Measurements from ENCODE around the gene HES7. TPM values are rescaled to one million over a fixed set of nuclear protein-coding genes. Genes with fewer than 3 reads are reported as not detected.

The HES7 gene
- total and polyA plus RNA-seq, 5 donors: 0.25 to 0.76 (median 0.72) TPM

GRCh38 chr17:8126491-8127066 is 2.7 kb upstream of the HES7 start:
- Histone ChIP-seq H3K4me1 (ENCODE audit: control insufficient read depth, insufficient read depth, low read length) (peaks cover 5% of the 10 kb centered on the region), H3K9me3 (ENCODE audit: control insufficient read depth, low read length) (no peaks in the 10 kb centered on the region), H3K4me3 (ENCODE audit: low read length) (peak overlapping the region; percentile 94), H3K27me3 (ENCODE audit: control insufficient read depth, insufficient read depth) (no peaks in the 10 kb centered on the region), H3K27ac (ENCODE audit: low read length) (peak overlapping the region; percentile 69)
- intact Hi-C loops (cut with DNase I): loop anchor here (10.0 kb wide), 3 partner anchors 48 to 98 kb away; partner anchors contain the start of gene TMEM107 (in 1 of the 4)
- WGBS: under 1% methylated on average over 44 of the region's 45 CpGs
- ATAC-seq (peak; percentile 43 to 66), DNase-seq (peak in 2 of 3 donors; percentile 74 to 77)

GRCh38 chr17:8125947-8126490 is 2.1 kb upstream of the HES7 start:
- Histone ChIP-seq H3K4me1 (ENCODE audit: control insufficient read depth, insufficient read depth, low read length) (peaks cover 5% of the 10 kb centered on the region), H3K27me3 (ENCODE audit: control insufficient read depth, insufficient read depth) (no peaks in the 10 kb centered on the region), H3K4me3 (ENCODE audit: low read length) (peak overlapping the region; percentile 94), H3K9me3 (ENCODE audit: control insufficient read depth, low read length) (no peaks in the 10 kb centered on the region), H3K27ac (ENCODE audit: low read length) (peak overlapping the region; percentile 32)
- WGBS: under 1% methylated on average over 35 of the region's 35 CpGs
- ATAC-seq (peak in 1 of 2 donors; percentile 2), DNase-seq (peak in 1 of 3 donors; percentile 77)
- intact Hi-C loops (cut with DNase I): loop anchor here (2.0 to 10.0 kb wide), 4 partner anchors 49 to 99 kb away; partner anchors contain the start of gene TMEM107 (in 1 of the 4)

- 1% methylated on average over 40 of the region's 40 CpGs for WGBS
- Histone ChIP-seq H3K27ac (ENCODE audit: low read length) (no peak overlapping the region), H3K9me3 (ENCODE audit: control insufficient read depth, low read length) (no peaks in the 10 kb centered on the region), H3K4me3 (ENCODE audit: low read length) (peak overlapping the region; percentile 94), H3K27me3 (ENCODE audit: control insufficient read depth, insufficient read depth) (no peaks in the 10 kb centered on the region), H3K4me1 (ENCODE audit: control insufficient read depth, insufficient read depth, low read length) (peaks cover 5% of the 10 kb centered on the region)
- ATAC-seq (peak; percentile 49 to 54), DNase-seq (peak; percentile 66 to 88 (median 87))
- intact Hi-C loops (cut with DNase I): loop anchor here (2.0 to 10.0 kb wide), 4 partner anchors 49 to 99 kb away; partner anchors contain the start of gene TMEM107 (in 1 of the 4)
Measured at GRCh38 chr17:8125154-8125946, 1.4 kb upstream of the HES7 start.

GRCh38 chr17:8124350-8125153 is 646 bp upstream of the HES7 start:
- WGBS: 4% methylated on average over 24 of the region's 24 CpGs
- intact Hi-C loops (cut with DNase I): loop anchor here (2.0 to 10.0 kb wide), 4 partner anchors 50 to 100 kb away; partner anchors contain the start of gene TMEM107 (in 1 of the 4)
- peak in 2 of 3 donors; percentile 55 to 64 for DNase-seq
- peaks cover 5% of the 10 kb centered on the region for H3K4me1 ChIP-seq (ENCODE audit: control insufficient read depth, insufficient read depth, low read length)
- no peaks in the 10 kb centered on the region for H3K9me3 ChIP-seq (ENCODE audit: control insufficient read depth, low read length)
- no peaks in the 10 kb centered on the region for H3K27me3 ChIP-seq (ENCODE audit: control insufficient read depth, insufficient read depth)
- no peak for ATAC-seq
- peak overlapping the region; percentile 7 for H3K4me3 ChIP-seq (ENCODE audit: low read length)
- H3K27ac ChIP-seq (ENCODE audit: low read length): no peak overlapping the region

DNA sequence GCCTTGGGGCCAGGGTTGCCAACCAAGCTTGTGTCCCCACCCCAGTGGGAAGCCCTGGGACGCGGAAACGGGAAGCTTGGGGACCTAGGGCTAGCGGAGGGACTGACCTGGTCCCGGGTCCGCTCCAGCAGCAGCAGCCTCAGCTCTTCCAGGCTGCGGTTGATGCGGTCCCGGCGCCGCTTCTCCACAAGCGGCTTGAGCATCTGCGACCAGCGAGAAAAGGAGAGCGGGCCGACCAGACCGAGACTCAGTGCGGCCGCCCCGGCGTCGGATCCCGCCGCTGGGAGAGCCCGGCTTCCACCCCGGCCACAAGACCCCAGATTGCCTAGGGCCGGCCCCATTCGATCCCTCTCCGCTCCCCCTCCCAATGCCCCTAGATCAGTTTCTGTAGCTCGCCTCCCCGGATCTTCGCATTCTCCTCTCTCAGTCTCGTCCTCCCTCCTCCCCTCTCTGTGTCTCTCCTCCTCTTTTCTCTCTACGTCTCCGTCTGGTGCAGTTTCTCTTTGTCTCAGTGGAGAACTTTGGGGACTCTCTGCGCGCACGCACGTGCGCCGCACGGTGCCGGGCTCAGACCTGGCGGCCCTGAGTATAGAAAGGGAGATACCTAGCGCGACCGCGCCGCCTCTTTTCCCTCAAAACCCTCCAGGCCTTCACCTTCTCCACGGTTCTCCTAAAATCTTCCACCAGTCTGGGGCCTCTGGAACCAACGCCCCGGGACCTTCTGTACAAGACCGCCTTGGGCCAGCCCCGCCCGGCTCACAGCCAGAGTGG is 797 bp downstream of the HES7 start:
- ATAC-seq: no peak
- Histone ChIP-seq H3K4me3 (ENCODE audit: low read length) (peak overlapping the region; percentile 57), H3K27me3 (ENCODE audit: control insufficient read depth, insufficient read depth) (no peaks in the 10 kb centered on the region), H3K4me1 (ENCODE audit: control insufficient read depth, insufficient read depth, low read length) (peaks cover 5% of the 10 kb centered on the region), H3K9me3 (ENCODE audit: control insufficient read depth, low read length) (no peaks in the 10 kb centered on the region), H3K27ac (ENCODE audit: low read length) (no peak overlapping the region)
- peak in 2 of 3 donors; percentile 66 to 77 for DNase-seq
- under 1% methylated on average over 55 of the region's 55 CpGs for WGBS
- intact Hi-C loops (cut with DNase I): loop anchor here (10.0 kb wide), 3 partner anchors 52 to 102 kb away; partner anchors contain the start of gene TMEM107 (in 1 of the 4)

DNA sequence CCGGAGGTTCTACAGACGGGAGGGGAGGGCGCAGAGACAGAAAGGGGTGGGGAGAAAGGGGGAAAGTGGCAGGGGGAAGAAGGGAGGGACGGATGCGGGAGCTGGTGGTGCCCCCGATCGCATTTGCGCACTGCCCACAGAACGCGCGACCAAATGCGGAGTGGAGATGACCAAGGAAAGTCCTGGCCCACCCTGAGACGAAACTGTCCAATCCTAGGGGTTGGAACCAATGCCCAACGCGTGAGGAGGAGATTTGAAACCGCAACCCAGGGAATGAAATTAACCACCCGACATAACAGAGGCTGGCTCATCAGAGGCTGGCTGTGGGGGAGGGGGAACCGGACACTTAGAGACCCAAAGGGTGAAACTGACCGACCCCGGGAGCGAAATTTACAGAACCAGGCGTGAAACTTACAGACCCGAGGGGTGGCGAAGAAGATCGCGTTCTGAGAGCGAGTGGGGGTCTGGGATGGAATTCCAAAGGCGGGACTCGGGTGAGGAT is 1.4 kb downstream of the HES7 start:
- ATAC-seq: no peak
- DNase-seq: peak in 2 of 3 donors; percentile 53 to 67
- Histone ChIP-seq H3K9me3 (ENCODE audit: control insufficient read depth, low read length) (no peaks in the 10 kb centered on the region), H3K27ac (ENCODE audit: low read length) (no peak overlapping the region), H3K4me3 (ENCODE audit: low read length) (peak overlapping the region; percentile 57), H3K27me3 (ENCODE audit: control insufficient read depth, insufficient read depth) (no peaks in the 10 kb centered on the region), H3K4me1 (ENCODE audit: control insufficient read depth, insufficient read depth, low read length) (peaks cover 5% of the 10 kb centered on the region)
- intact Hi-C loops (cut with DNase I): loop anchor here (10.0 kb wide), 3 partner anchors 52 to 102 kb away; partner anchors contain the start of gene TMEM107 (in 1 of the 4)
- WGBS: 1% methylated on average over 29 of the region's 29 CpGs

DNA sequence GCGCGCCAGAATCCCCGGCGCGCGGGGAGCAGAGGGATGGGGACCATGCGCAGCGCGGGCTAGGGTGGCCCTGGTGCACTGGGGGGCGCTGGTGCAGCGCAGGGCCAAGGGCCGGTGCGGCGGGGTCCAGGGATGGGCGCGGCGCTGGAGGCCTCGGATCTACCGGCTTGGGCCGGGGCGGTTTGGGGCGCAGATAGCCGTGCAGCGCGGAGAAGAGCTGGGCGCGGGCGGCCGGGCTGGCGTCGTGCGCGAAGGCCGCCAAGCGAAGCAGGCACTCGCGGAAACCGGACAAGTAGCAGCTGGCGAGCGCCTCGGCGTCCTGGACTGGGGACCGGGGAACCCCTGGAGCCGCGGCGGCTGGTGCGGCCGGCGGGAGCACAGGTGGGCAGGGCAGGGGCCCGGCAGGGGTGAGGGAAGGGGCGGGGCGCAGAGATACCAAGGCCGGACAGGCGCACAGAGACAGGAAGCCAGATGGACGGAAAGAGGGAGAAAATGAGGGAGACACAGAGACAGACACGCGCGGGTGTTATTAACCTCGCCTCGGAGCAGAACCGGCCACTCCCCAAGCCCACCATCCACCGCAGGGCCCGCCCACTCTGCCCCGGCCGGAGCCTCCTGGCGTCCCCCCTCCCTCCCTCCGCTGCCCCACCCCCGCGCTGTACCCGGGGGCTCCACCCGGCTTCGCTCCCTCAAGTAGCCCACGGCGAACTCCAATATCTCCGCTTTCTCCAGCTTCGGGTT is 2.1 kb downstream of the HES7 start:
- under 1% methylated on average over 76 of the region's 76 CpGs for WGBS
- H3K4me3 ChIP-seq (ENCODE audit: low read length): peak overlapping the region; percentile 57
- no peaks in the 10 kb centered on the region for H3K27me3 ChIP-seq (ENCODE audit: control insufficient read depth, insufficient read depth)
- H3K27ac ChIP-seq (ENCODE audit: low read length): no peak overlapping the region
- DNase-seq (peak in 2 of 3 donors; percentile 82 to 85), ATAC-seq (peak; percentile 18 to 24)
- no peaks in the 10 kb centered on the region for H3K9me3 ChIP-seq (ENCODE audit: control insufficient read depth, low read length)
- peaks cover 5% of the 10 kb centered on the region for H3K4me1 ChIP-seq (ENCODE audit: control insufficient read depth, insufficient read depth, low read length)
- intact Hi-C loops (cut with DNase I): loop anchor here (10.0 kb wide), 3 partner anchors 53 to 103 kb away; partner anchors contain the start of gene TMEM107 (in 1 of the 4)

GRCh38 chr17:8121407-8121680 is 2.6 kb downstream of the HES7 start:
- no peaks in the 10 kb centered on the region for H3K9me3 ChIP-seq (ENCODE audit: control insufficient read depth, low read length)
- intact Hi-C loops (cut with DNase I): loop anchor here (10.0 kb wide), 3 partner anchors 53 to 103 kb away; partner anchors contain the start of gene TMEM107 (in 1 of the 4)
- H3K27me3 ChIP-seq (ENCODE audit: control insufficient read depth, insufficient read depth): no peaks in the 10 kb centered on the region
- 1% methylated on average over 25 of the region's 25 CpGs for WGBS
- no peak for DNase-seq
- H3K4me1 ChIP-seq (ENCODE audit: control insufficient read depth, insufficient read depth, low read length): peaks cover 5% of the 10 kb centered on the region
- no peak overlapping the region for H3K27ac ChIP-seq (ENCODE audit: low read length)
- no peak for ATAC-seq
- peak overlapping the region; percentile 57 for H3K4me3 ChIP-seq (ENCODE audit: low read length)

Measured in right cardiac atrium (tissue), 5 donors.